Fibroblast of mammary gland (primary cell): ENCODE results near the gene PTPN13.

Experiments used
- DNase-seq: peaks from one replicate; pipeline ENCODE4 v3.0.0-alpha.2; 2010; ENCODE audit warnings: low read depth
- H3K4me3 ChIP-seq: 2 replicates; pipeline ENCODE4 v1.5.1; 2011; ENCODE audit warnings: low read depth, mild to moderate bottlenecking, low read length, moderate library complexity; ENCODE audit not compliant: control insufficient read depth
- CTCF ChIP-seq: conservative IDR thresholded peaks from 2 replicates; pipeline ENCODE4 v1.5.1; 2011; ENCODE audit warnings: low read depth, low read length, inconsistent platforms; ENCODE audit not compliant: control insufficient read depth, insufficient read depth

The PTPN13 gene

GRCh38 chr4:86816501-86817273 is 222.6 kb downstream of the PTPN13 start:
- no peak overlapping the region for H3K4me3 ChIP-seq
- peak; percentile 74 for DNase-seq
- no peak for TF ChIP-seq CTCF

GRCh38 chr4:86818211-86818610 is 224.1 kb downstream of the PTPN13 start:
- no peak for DNase-seq
- no peak for TF ChIP-seq CTCF
- no peak overlapping the region for H3K4me3 ChIP-seq

- no peak for TF ChIP-seq CTCF
- DNase-seq, result no peak
- H3K4me3 ChIP-seq, result no peak overlapping the region
Observed at GRCh38 chr4:86818841-86819240, 224.7 kb downstream of the PTPN13 start.

- no peak for TF ChIP-seq CTCF
- DNase-seq, result no peak
- H3K4me3 ChIP-seq, result no peak overlapping the region
Observed at GRCh38 chr4:86819561-86819960, 225.4 kb downstream of the PTPN13 start.

- H3K4me3 ChIP-seq, result no peak overlapping the region
- no peak for DNase-seq
- no peak for TF ChIP-seq CTCF
Observed at GRCh38 chr4:86821151-86821550, 227.0 kb downstream of the PTPN13 start.

- H3K4me3 ChIP-seq, result no peak overlapping the region
- no peak for TF ChIP-seq CTCF
- no peak for DNase-seq
Observed at GRCh38 chr4:86822136-86822535, 228.0 kb downstream of the PTPN13 start.
